Skeletal muscle satellite cell (primary cell): Measurements from ENCODE around the gene STX12.
"Not testable (repeated sequence)": the region's sequence is repeated elsewhere in the genome, so short reads cannot be mapped to it uniquely, and the experiment has no call there.

Experiments used
- H3K27me3 ChIP-seq: 2 replicates; pipeline ENCODE4 v1.7.0; 2013; ENCODE audit warnings: low read length; ENCODE audit not compliant: control insufficient read depth, insufficient read depth
- H3K36me3 ChIP-seq: 2 replicates; pipeline ENCODE4 v1.7.0; 2013; ENCODE audit warnings: mild to moderate bottlenecking, control low read depth, low read length; ENCODE audit not compliant: insufficient read depth
- H3K4me1 ChIP-seq: 2 replicates; pipeline ENCODE4 v1.7.0; 2013; ENCODE audit warnings: low read length; ENCODE audit not compliant: control insufficient read depth, insufficient read depth
- H3K4me2 ChIP-seq: 2 replicates; pipeline ENCODE4 v1.7.0; 2013; ENCODE audit warnings: mild to moderate bottlenecking, low read length
- H3K4me3 ChIP-seq: 2 replicates; pipeline ENCODE4 v1.7.0; 2013; ENCODE audit warnings: low read length
- H3K9ac ChIP-seq: 2 replicates; pipeline ENCODE4 v1.7.0; 2013; ENCODE audit warnings: mild to moderate bottlenecking, low read depth, low read length, moderate library complexity
- H3K9me3 ChIP-seq: replicated peaks from 2 replicates; pipeline ENCODE4 v1.7.0; 2013; ENCODE audit warnings: mild to moderate bottlenecking, control low read depth, low read length

The STX12 gene

GRCh38 chr1:27858949-27859576 is 86.0 kb downstream of the STX12 start:
- no peak overlapping the region for H3K4me2 ChIP-seq
- no peaks in the 10 kb centered on the region for H3K36me3 ChIP-seq
- H3K27me3 ChIP-seq = no peaks in the 10 kb centered on the region
- H3K9ac ChIP-seq = no peak overlapping the region
- no peaks in the 10 kb centered on the region for H3K9me3 ChIP-seq
- H3K4me1 ChIP-seq = peaks cover 26% of the 10 kb centered on the region
- H3K4me3 ChIP-seq = no peak overlapping the region

- Histone ChIP-seq H3K27me3 (no peaks in the 10 kb centered on the region), H3K36me3 (no peaks in the 10 kb centered on the region), H3K4me1 (peaks cover 29% of the 10 kb centered on the region), H3K4me2 (no peak overlapping the region), H3K9me3 (no peaks in the 10 kb centered on the region), H3K4me3 (no peak overlapping the region), H3K9ac (no peak overlapping the region)
Observed at GRCh38 chr1:27861436-27861835, 88.4 kb downstream of the STX12 start.

- no peak overlapping the region for H3K4me2 ChIP-seq
- no peaks in the 10 kb centered on the region for H3K27me3 ChIP-seq
- no peaks in the 10 kb centered on the region for H3K36me3 ChIP-seq
- no peak overlapping the region for H3K9ac ChIP-seq
- H3K9me3 ChIP-seq = no peaks in the 10 kb centered on the region
- peaks cover 29% of the 10 kb centered on the region for H3K4me1 ChIP-seq
- no peak overlapping the region for H3K4me3 ChIP-seq
Observed at GRCh38 chr1:27862004-27862403, 89.0 kb downstream of the STX12 start.

GRCh38 chr1:27862671-27863537 is 89.9 kb downstream of the STX12 start:
- H3K9ac ChIP-seq = peak overlapping the region; percentile 74
- H3K4me3 ChIP-seq = no peak overlapping the region
- H3K27me3 ChIP-seq = no peaks in the 10 kb centered on the region

GRCh38 chr1:27863538-27863915 is 90.5 kb downstream of the STX12 start:
- peak overlapping the region; percentile 15 for H3K4me2 ChIP-seq
- H3K4me1 ChIP-seq = peaks cover 25% of the 10 kb centered on the region

More at GRCh38 chr1:27862671-27863537, 89.9 kb downstream of the STX12 start:
- Histone ChIP-seq H3K4me2 (peak overlapping the region; percentile 65), H3K36me3 (no peaks in the 10 kb centered on the region), H3K9me3 (no peaks in the 10 kb centered on the region), H3K4me1 (peaks cover 29% of the 10 kb centered on the region)

GRCh38 chr1:27864264-27864895 is 91.4 kb downstream of the STX12 start:
- Histone ChIP-seq H3K9ac (peak overlapping the region; percentile 18), H3K4me3 (no peak overlapping the region), H3K9me3 (no peaks in the 10 kb centered on the region), H3K27me3 (no peaks in the 10 kb centered on the region), H3K4me2 (no peak overlapping the region), H3K4me1 (peaks cover 20% of the 10 kb centered on the region), H3K36me3 (no peaks in the 10 kb centered on the region)

More at GRCh38 chr1:27863538-27863915, 90.5 kb downstream of the STX12 start:
- no peak overlapping the region for H3K4me3 ChIP-seq
- peak overlapping the region; percentile 74 for H3K9ac ChIP-seq
- H3K27me3 ChIP-seq = no peaks in the 10 kb centered on the region
- H3K36me3 ChIP-seq = no peaks in the 10 kb centered on the region
- H3K9me3 ChIP-seq = no peaks in the 10 kb centered on the region

GRCh38 chr1:27865821-27866220 is 92.8 kb downstream of the STX12 start:
- no peak overlapping the region for H3K9ac ChIP-seq
- H3K27me3 ChIP-seq = no peaks in the 10 kb centered on the region
- H3K9me3 ChIP-seq = no peaks in the 10 kb centered on the region
- H3K4me2 ChIP-seq = no peak overlapping the region
- no peak overlapping the region for H3K4me3 ChIP-seq
- H3K36me3 ChIP-seq = no peaks in the 10 kb centered on the region
- H3K4me1 ChIP-seq = peaks cover 20% of the 10 kb centered on the region

- Histone ChIP-seq H3K36me3 (no peaks in the 10 kb centered on the region), H3K9me3 (no peaks in the 10 kb centered on the region), H3K9ac (no peak overlapping the region), H3K27me3 (no peaks in the 10 kb centered on the region), H3K4me2 (no peak overlapping the region), H3K4me1 (peaks cover 20% of the 10 kb centered on the region), H3K4me3 (no peak overlapping the region)
Observed at GRCh38 chr1:27868556-27868931, 95.5 kb downstream of the STX12 start.

GRCh38 chr1:27868932-27869718 is 96.1 kb downstream of the STX12 start:
- H3K4me1 ChIP-seq = peaks cover 17% of the 10 kb centered on the region
- H3K27me3 ChIP-seq = no peaks in the 10 kb centered on the region
- H3K9me3 ChIP-seq = no peaks in the 10 kb centered on the region
- H3K4me3 ChIP-seq = no peak overlapping the region
- no peaks in the 10 kb centered on the region for H3K36me3 ChIP-seq
- no peak overlapping the region for H3K4me2 ChIP-seq
- no peak overlapping the region for H3K9ac ChIP-seq

GRCh38 chr1:27869719-27870085 is 96.7 kb downstream of the STX12 start:
- Histone ChIP-seq H3K4me3 (no peak overlapping the region), H3K9ac (no peak overlapping the region), H3K27me3 (no peaks in the 10 kb centered on the region), H3K4me1 (peaks cover 14% of the 10 kb centered on the region), H3K36me3 (no peaks in the 10 kb centered on the region), H3K4me2 (no peak overlapping the region), H3K9me3 (no peaks in the 10 kb centered on the region)

- H3K4me2 ChIP-seq, H3K9ac ChIP-seq, H3K4me3 ChIP-seq, H3K36me3 ChIP-seq, H3K27me3 ChIP-seq, H3K9me3 ChIP-seq: not testable (repeated sequence)
- H3K4me1 ChIP-seq = peaks cover 19% of the 10 kb centered on the region
Observed at GRCh38 chr1:27871076-27871475, 98.1 kb downstream of the STX12 start.
